ENCODE measurements around the gene IGF1. TPM values are rescaled to one million over a fixed set of nuclear protein-coding genes. Genes with fewer than 3 reads are reported as not detected.

IGF1 gene
- total RNA-seq, 6 experiments from 2014 or later = 18.9 to 115 (median 59.2) TPM

DNA sequence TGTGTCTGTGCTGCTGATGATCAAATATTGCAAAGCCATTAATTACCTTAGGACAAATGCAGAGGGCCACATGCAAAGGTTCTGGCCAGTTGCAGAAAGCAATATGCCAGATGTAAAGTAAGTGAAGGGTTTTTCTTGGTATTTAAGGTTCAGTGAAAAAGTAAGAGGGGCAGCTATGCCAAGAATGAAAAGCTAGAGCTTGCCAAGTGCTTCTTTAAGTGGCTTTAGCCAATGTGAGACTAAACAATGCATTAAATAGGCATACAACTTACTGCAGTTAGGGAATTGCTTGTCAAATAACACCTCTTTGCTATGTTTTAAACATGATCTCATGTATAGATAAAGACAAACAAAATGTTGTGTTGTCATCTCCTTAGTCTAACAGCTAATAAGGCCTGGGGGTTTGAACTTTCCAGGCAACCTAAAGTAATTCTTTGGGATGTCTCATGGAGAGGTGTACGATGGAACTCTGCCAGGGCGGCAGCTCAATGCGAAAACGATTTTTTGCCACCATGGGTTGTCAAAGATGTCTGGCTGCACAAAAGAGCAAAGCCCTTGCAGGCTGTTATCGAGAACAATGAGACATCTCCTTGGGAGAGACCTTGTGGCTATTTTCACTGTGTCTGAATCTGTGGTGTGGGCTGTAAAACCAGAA is 12.0 kb downstream of the IGF1 start:
- 89% methylated on average over 5 of the region's 5 CpGs for WGBS (ENCODE audit: insufficient coverage, low coverage, low lambda C conversion rate, missing lambda C conversion rate)
- Histone ChIP-seq H3K4me3 (no peak overlapping the region), H3K9me3 (no peaks in the 10 kb centered on the region), H3K27me3 (no peaks in the 10 kb centered on the region), H3K4me1 (peaks cover 0 to 46% (median 9%) of the 10 kb centered on the region in 4 donors), H3K27ac (peak overlapping the region in 1 of 3 donors; percentile 49), H3K36me3 (no peaks in the 10 kb centered on the region)
- ATAC-seq (peak in 2 of 4 donors; percentile 23 to 39), DNase-seq (no peak)
- intact Hi-C loops (cut with DNase I) = no loop called here
- TF ChIP-seq POLR2A (IDR thresholded peaks at IDR 0.05) (no peak), CTCF (IDR thresholded peaks at IDR 0.05) (no peak)

DNA sequence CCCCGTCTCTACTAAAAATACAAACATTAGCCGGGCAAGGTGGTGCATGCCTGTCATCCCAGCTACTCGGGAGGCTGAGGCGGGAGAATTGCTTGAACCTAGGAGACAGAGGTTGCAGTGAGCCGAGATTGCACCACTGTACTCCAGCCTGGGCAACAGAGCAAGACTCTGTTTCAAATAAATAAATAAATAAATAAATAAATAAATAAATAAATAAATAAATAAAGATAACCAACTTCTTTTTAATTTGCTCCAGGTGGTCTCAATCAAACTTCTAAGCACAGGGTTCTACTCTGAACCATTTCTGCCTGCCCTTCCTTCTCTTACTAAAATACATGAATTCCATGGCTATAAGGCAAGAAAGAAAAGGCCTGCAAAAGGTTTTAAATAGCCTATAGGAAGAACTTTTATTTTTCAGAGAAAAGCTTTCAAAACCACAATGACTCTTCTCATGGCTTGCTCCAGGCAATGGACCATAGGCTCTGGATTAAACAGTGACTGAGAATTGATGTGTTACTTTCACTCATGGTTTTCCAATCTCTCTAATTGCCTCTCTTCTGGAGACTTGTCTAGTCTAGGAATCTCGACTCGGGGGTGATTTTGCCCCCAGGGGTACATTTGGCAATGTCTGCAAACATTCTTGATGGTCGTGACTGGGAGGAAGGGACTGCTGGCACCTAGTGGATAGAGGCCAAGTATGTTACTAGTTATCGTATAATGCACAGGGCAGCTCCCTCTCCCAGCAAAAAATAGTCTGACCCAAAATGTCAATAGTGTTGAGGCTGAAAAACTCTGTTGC is 14.4 kb downstream of the IGF1 start:
- peaks cover 0 to 49% (median 9%) of the 10 kb centered on the region in 4 donors for H3K4me1 ChIP-seq
- no peaks in the 10 kb centered on the region for H3K27me3 ChIP-seq
- no peak overlapping the region for H3K4me3 ChIP-seq
- 72% methylated on average over 8 of the region's 9 CpGs for WGBS (ENCODE audit: insufficient coverage, low coverage, low lambda C conversion rate, missing lambda C conversion rate)
- no peak for ATAC-seq
- intact Hi-C loops (cut with DNase I) = no loop called here
- peak overlapping the region in 1 of 3 donors; percentile 49 for H3K27ac ChIP-seq
- H3K36me3 ChIP-seq = no peaks in the 10 kb centered on the region
- DNase-seq = no peak
- no peaks in the 10 kb centered on the region for H3K9me3 ChIP-seq
- TF ChIP-seq POLR2A (IDR thresholded peaks at IDR 0.05) (no peak), CTCF (IDR thresholded peaks at IDR 0.05) (no peak)

DNA sequence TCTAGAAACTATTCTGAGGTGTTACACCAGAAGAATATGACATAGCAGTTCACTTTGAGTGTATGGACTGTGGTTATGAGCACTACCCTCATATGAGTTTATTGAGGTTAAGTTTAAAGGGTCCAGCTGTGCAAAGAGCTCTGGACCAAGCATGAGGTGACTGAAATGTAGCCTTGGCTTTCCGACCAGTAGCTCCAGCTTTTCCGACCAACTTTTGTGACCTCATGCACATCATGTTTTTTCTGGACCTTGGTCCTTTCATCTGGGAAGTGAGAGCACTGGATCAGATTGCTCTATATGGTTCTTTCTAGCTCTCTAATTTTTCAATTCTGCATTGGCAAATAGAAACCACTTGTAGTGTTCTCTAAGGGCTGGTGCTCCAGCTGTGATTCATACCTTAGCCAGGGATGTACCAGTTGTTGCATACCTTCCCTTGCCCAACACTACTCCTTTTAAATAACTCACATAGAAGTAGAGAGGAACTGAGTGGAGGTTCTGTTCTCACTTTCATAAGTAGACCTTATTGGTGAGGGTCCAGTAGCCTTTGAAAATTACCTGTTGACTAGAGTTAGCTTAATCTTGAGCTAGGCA is 16.6 kb downstream of the IGF1 start:
- Histone ChIP-seq H3K27ac (peak overlapping the region; percentile 13 to 90 (median 76)), H3K36me3 (no peaks in the 10 kb centered on the region), H3K27me3 (no peaks in the 10 kb centered on the region), H3K4me1 (peaks cover 0 to 54% (median 13%) of the 10 kb centered on the region in 4 donors), H3K9me3 (no peaks in the 10 kb centered on the region), H3K4me3 (no peak overlapping the region)
- intact Hi-C loops (cut with DNase I) = no loop called here
- DNase-seq (no peak), ATAC-seq (peak; percentile 56 to 67 (median 63))
- TF ChIP-seq POLR2A (IDR thresholded peaks at IDR 0.05) (no peak), CTCF (IDR thresholded peaks at IDR 0.05) (no peak)
- 35% methylated on average over 2 of the region's 2 CpGs for WGBS (ENCODE audit: insufficient coverage, low coverage, low lambda C conversion rate, missing lambda C conversion rate)

DNA sequence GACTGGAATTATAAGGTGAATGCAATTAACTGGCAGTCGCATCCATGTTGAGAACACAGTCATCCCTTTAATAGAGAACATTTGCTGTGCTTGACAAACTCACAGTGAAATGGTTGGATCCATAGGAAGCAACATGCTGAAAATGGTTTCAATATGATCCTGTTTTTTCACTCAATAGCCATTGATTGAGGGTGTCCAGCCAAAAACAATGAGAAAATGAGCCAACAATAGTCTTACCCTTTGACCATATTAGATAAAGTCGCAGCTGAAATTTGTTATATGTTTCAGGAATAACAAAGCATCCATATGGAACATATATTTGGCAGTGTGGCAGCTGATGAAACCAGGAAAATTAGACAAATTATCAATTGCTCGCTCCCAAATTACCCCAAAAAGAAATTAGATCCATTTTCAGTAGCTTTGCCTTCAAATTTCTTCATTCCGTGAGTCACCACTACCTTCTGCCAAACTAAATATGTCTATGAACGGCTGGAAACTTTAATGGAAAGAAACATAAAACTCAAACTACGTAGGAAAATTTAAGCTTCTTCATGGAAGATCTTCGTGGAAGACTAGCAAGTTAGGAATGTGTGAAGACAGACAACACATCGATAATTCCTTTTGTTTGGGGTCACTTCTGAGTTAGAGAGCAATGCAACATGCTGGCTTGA is 17.4 kb downstream of the IGF1 start:
- Histone ChIP-seq H3K36me3 (no peaks in the 10 kb centered on the region), H3K4me1 (peaks cover 0 to 54% (median 9%) of the 10 kb centered on the region in 4 donors), H3K4me3 (no peak overlapping the region), H3K27ac (peak overlapping the region; percentile 13 to 90 (median 76)), H3K9me3 (no peaks in the 10 kb centered on the region), H3K27me3 (no peaks in the 10 kb centered on the region)
- ATAC-seq (peak; percentile 51 to 64 (median 58)), DNase-seq (no peak)
- no peak for TF ChIP-seq CTCF (IDR thresholded peaks at IDR 0.05)
- no peak for TF ChIP-seq POLR2A (IDR thresholded peaks at IDR 0.05)
- 30% methylated on average over 8 of the region's 8 CpGs for WGBS (ENCODE audit: insufficient coverage, low coverage, low lambda C conversion rate, missing lambda C conversion rate)
- intact Hi-C loops (cut with DNase I) = no loop called here
